Liver (tissue), 9 donors: Measurements from ENCODE around the gene FARS2. TPM values are rescaled to one million over a fixed set of nuclear protein-coding genes. Genes with fewer than 3 reads are reported as not detected.

ENCODE experiments used
- DNase-seq: peaks from one replicate; pipeline ENCODE4 v3.0.0-alpha.2; 2017; ENCODE audit warnings: low spot score
- H3K27ac ChIP-seq, 2 donors: one replicate each; pipeline ENCODE4 v1.7.0; 2013; ENCODE audit warnings: inconsistent platforms in 2 of 2, low read length in 2 of 2, control low read depth in 1 of 2, low read depth in 1 of 2, mild to moderate bottlenecking in 1 of 2
- H3K27me3 ChIP-seq, 4 donors: one replicate each; pipeline versions ENCODE4 v1.6.1 to v1.7.0; 2013; ENCODE audit warnings: low read length in 3 of 4, inconsistent platforms in 1 of 4, mild to moderate bottlenecking in 1 of 4, moderate library complexity in 1 of 4; ENCODE audit not compliant: control insufficient read depth in 4 of 4, insufficient read depth in 4 of 4
- H3K36me3 ChIP-seq, 4 donors: one replicate each; pipeline versions ENCODE4 v1.6.1 to v1.7.0; 2013; ENCODE audit warnings: low read length in 3 of 4, mild to moderate bottlenecking in 3 of 4, low read depth in 1 of 4, moderate library complexity in 1 of 4; ENCODE audit not compliant: control insufficient read depth in 4 of 4, insufficient read depth in 3 of 4
- H3K4me1 ChIP-seq, 4 donors: one replicate each; pipeline versions ENCODE4 v1.6.1 to v1.7.0; 2013; ENCODE audit warnings: low read length in 3 of 4, mild to moderate bottlenecking in 3 of 4, moderate library complexity in 1 of 4; ENCODE audit not compliant: control insufficient read depth in 4 of 4, insufficient read depth in 4 of 4
- H3K4me3 ChIP-seq, 3 donors: one replicate each; pipeline versions ENCODE4 v1.6.1 to v1.7.0; 2013; ENCODE audit warnings: low read length in 3 of 3, control low read depth in 1 of 3, low read depth in 1 of 3, mild to moderate bottlenecking in 1 of 3
- H3K9ac ChIP-seq, 2 donors: one replicate each; pipeline ENCODE4 v1.7.0; 2013; ENCODE audit warnings: low read length in 2 of 2, mild to moderate bottlenecking in 2 of 2, moderate library complexity in 2 of 2, control low read depth in 1 of 2, low read depth in 1 of 2
- H3K9me3 ChIP-seq, 4 donors: one replicate each; pipeline versions ENCODE4 v1.6.1 to v1.7.0; 2013; ENCODE audit warnings: low read length in 3 of 4; ENCODE audit not compliant: control insufficient read depth in 4 of 4
- ATF3 ChIP-seq: IDR thresholded peaks from 2 replicates; pipeline ENCODE4 v1.6.1; 2016; ENCODE audit warnings: antibody characterized with exemption
- CTCF ChIP-seq: fragments of 150-350 bp; IDR thresholded peaks from 2 replicates; pipeline ENCODE4 v1.5.1; 2017; ENCODE audit warnings: improper control_type of control experiment, low read depth, low read length; ENCODE audit not compliant: missing input control
- FOXA1 ChIP-seq: IDR thresholded peaks from 2 replicates; pipeline ENCODE4 v1.6.1; 2016; ENCODE audit warnings: antibody characterized with exemption
- FOXA2 ChIP-seq: IDR thresholded peaks from 2 replicates; pipeline ENCODE4 v1.6.1; 2016; ENCODE audit warnings: antibody characterized with exemption
- GABPA ChIP-seq, 2 donors: IDR thresholded peaks in 1 of 2; conservative IDR thresholded peaks in 1 of 2; 2 replicates each; pipeline ENCODE4 v1.6.1; 2016; ENCODE audit warnings: antibody characterized with exemption in 2 of 2, mild to moderate bottlenecking in 1 of 2, moderate library complexity in 1 of 2
- HNF4A ChIP-seq, 2 donors: conservative IDR thresholded peaks; 2 replicates each; pipeline ENCODE4 v1.6.1; 2016; ENCODE audit warnings: antibody characterized with exemption in 2 of 2, mild to moderate bottlenecking in 2 of 2
- HNF4G ChIP-seq: IDR thresholded peaks from 2 replicates; pipeline ENCODE4 v1.6.1; 2016; ENCODE audit warnings: antibody characterized with exemption
- JUND ChIP-seq, 2 donors: IDR thresholded peaks; 2 replicates each; pipeline ENCODE4 v1.6.1; 2016; ENCODE audit warnings: antibody characterized with exemption in 2 of 2
- RAD21 ChIP-seq, 2 donors: IDR thresholded peaks; 2 replicates each; pipeline ENCODE4 v1.6.1; 2016; ENCODE audit warnings: antibody characterized with exemption in 2 of 2, mild to moderate bottlenecking in 2 of 2
- REST ChIP-seq: IDR thresholded peaks from 2 replicates; pipeline ENCODE4 v1.6.1; 2016; ENCODE audit warnings: antibody characterized with exemption, mild to moderate bottlenecking
- RXRA ChIP-seq, 2 donors: IDR thresholded peaks; 2 replicates each; pipeline ENCODE4 v1.6.1; 2017 to 2018; ENCODE audit warnings: antibody characterized with exemption in 2 of 2, mild to moderate bottlenecking in 1 of 2
- SP1 ChIP-seq: IDR thresholded peaks from 2 replicates; pipeline ENCODE4 v1.6.1; 2018; ENCODE audit warnings: antibody characterized with exemption, mild to moderate bottlenecking
- WGBS: extraction: QIAGEN DNeasy Blood & Tissue Kit; methylation state at CpG from one replicate; pipeline ENCODE4 v1.1.7; 2013; 5-methylcytosine and 5-hydroxymethylcytosine counted together
- polyA plus RNA-seq, 2 donors: library from polyadenylated mRNA; stranded (reverse) in 1 of 2; unstranded in 1 of 2; fragments of 200-250 nt in 1 of 2; fragments of >200 nt in 1 of 2; fragmentation: Nextera tagmentation in 1 of 2; extraction: Ambion mirVana in 1 of 2; gene quantifications; one replicate each; pipeline versions ENCODE4 v1.2.1 to v1.2.3, GENCODE V29; 2013 to 2015
- total RNA-seq, 2 donors: library from RNA; depleted of rRNA; stranded (reverse); fragments of >200 nt; gene quantifications; one replicate each; pipeline ENCODE4 v1.2.3, GENCODE V29; 2014
- TF ChIP-seq, protein P1 (sequence below): IDR thresholded peaks from 2 replicates; pipeline ENCODE4 v1.6.1; 2016; ENCODE audit warnings: antibody characterized with exemption
- TF ChIP-seq, protein P2 (sequence below): IDR thresholded peaks from 2 replicates; pipeline ENCODE4 v1.6.1; 2016; ENCODE audit warnings: antibody characterized with exemption
- donor health status: healthy.
- donor health status: healthy.
- donor health status: healthy.
- donor health status: healthy.
- donor health status: healthy.

FARS2 gene
- total and polyA plus RNA-seq, 4 donors = 7.8 to 25.9 (median 11.2) TPM

DNA sequence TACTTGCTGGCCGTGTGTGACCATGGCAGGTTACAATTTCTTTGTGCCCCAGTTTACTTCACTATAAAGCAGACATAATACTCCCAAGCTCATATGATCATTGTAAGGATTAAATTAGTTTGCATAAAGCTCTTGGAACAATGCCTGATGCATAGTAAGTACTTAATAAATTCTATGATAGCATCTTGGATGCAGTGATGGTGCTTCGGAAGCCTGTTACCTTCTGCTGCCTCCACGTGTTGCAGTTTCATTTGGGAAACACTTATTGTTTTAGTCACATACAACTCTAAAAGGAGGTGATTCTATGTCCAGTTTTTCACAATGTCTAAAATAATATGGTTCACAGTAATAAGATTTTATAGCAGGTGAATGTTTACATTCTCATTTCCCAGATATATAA lies 401.5 kb downstream of the FARS2 start:
- Histone ChIP-seq H3K36me3 (no peaks in the 10 kb centered on the region), H3K4me3 (no peak overlapping the region), H3K9me3 (no peaks in the 10 kb centered on the region), H3K27me3 (no peaks in the 10 kb centered on the region), H3K27ac (no peak overlapping the region), H3K9ac (no peak overlapping the region), H3K4me1 (no peaks in the 10 kb centered on the region)
- DNase-seq = no peak
- 91% methylated on average over 3 of the region's 3 CpGs for WGBS
- TF ChIP-seq, protein P1, sequence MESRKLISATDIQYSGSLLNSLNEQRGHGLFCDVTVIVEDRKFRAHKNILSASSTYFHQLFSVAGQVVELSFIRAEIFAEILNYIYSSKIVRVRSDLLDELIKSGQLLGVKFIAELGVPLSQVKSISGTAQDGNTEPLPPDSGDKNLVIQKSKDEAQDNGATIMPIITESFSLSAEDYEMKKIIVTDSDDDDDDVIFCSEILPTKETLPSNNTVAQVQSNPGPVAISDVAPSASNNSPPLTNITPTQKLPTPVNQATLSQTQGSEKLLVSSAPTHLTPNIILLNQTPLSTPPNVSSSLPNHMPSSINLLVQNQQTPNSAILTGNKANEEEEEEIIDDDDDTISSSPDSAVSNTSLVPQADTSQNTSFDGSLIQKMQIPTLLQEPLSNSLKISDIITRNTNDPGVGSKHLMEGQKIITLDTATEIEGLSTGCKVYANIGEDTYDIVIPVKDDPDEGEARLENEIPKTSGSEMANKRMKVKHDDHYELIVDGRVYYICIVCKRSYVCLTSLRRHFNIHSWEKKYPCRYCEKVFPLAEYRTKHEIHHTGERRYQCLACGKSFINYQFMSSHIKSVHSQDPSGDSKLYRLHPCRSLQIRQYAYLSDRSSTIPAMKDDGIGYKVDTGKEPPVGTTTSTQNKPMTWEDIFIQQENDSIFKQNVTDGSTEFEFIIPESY = no peak
- no peak for TF ChIP-seq SP1
- TF ChIP-seq HNF4A (conservative IDR thresholded peaks at IDR 0.05) = no peak
- no peak for TF ChIP-seq HNF4G
- TF ChIP-seq ATF3 = no peak

- Histone ChIP-seq H3K27ac (no peak overlapping the region), H3K9ac (no peak overlapping the region), H3K4me1 (no peaks in the 10 kb centered on the region), H3K9me3 (no peaks in the 10 kb centered on the region), H3K27me3 (no peaks in the 10 kb centered on the region), H3K36me3 (no peaks in the 10 kb centered on the region), H3K4me3 (no peak overlapping the region)
- WGBS = 91% methylated on average over 4 of the region's 4 CpGs
- TF ChIP-seq FOXA2 (no peak), FOXA1 (no peak), JUND (IDR thresholded peaks at IDR 0.05) (no peak), HNF4A (conservative IDR thresholded peaks at IDR 0.05) (no peak), REST (no peak), HNF4G (no peak), GABPA (IDR thresholded peaks at IDR 0.05 in 1 of 2, conservative IDR thresholded peaks at IDR 0.05 in 1 of 2) (no peak), CTCF (no peak), RXRA (IDR thresholded peaks at IDR 0.05) (no peak), RAD21 (IDR thresholded peaks at IDR 0.05) (no peak), ATF3 (no peak)
- TF ChIP-seq, protein P2, sequence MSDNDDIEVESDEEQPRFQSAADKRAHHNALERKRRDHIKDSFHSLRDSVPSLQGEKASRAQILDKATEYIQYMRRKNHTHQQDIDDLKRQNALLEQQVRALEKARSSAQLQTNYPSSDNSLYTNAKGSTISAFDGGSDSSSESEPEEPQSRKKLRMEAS = no peak
- TF ChIP-seq, protein P1 = no peak
- DNase-seq = no peak
Observed at GRCh38 chr6:5663259-5663658, 401.9 kb downstream of the FARS2 start.
